Putamen (tissue), 1 donor: ENCODE data around the gene DLG4.
"Not testable (repeated sequence)": the region's sequence is repeated elsewhere in the genome, so short reads cannot be mapped to it uniquely, and the experiment has no call there.

Source experiments
- DNase-seq: peaks from one replicate; pipeline ENCODE4 v3.0.0-alpha.2; 2016; ENCODE audit warnings: low spot score

The DLG4 gene

GRCh38 chr17:7184091-7184488, 35.5 kb downstream of the DLG4 start:
- DNase-seq = no peak

GRCh38 chr17:7183433-7184090, 36.1 kb downstream of the DLG4 start:
- no peak for DNase-seq

GRCh38 chr17:7182101-7182500, 37.5 kb downstream of the DLG4 start:
- not testable (repeated sequence) for DNase-seq

- no peak for DNase-seq
Observed at GRCh38 chr17:7179317-7180254, 40.0 kb downstream of the DLG4 start, which contains the start of gene ASGR1. Gene ASGR1 (minus strand): TSS chr17:7179370. CDS start chr17:7178563, 807 bp downstream.

- no peak for DNase-seq
Observed at GRCh38 chr17:7178973-7179316, 40.7 kb downstream of the DLG4 start.

- no peak for DNase-seq
Observed at GRCh38 chr17:7177954-7178477, 41.6 kb downstream of the DLG4 start.

- DNase-seq = peak; percentile 48
Observed at GRCh38 chr17:7177191-7177953, 42.3 kb downstream of the DLG4 start.

- DNase-seq = no peak
Observed at GRCh38 chr17:7176841-7177190, 42.8 kb downstream of the DLG4 start.

- no peak for DNase-seq
Observed at GRCh38 chr17:7176107-7176840, 43.4 kb downstream of the DLG4 start.

- no peak for DNase-seq
Observed at GRCh38 chr17:7175330-7175733, 44.3 kb downstream of the DLG4 start.

GRCh38 chr17:7174603-7175326, 44.9 kb downstream of the DLG4 start:
- DNase-seq = no peak

- no peak for DNase-seq
Observed at GRCh38 chr17:7173687-7174602, 45.7 kb downstream of the DLG4 start.

GRCh38 chr17:7172522-7173191, 47.0 kb downstream of the DLG4 start:
- not testable (repeated sequence) for DNase-seq

GRCh38 chr17:7169565-7169908, 50.1 kb downstream of the DLG4 start:
- DNase-seq = not testable (repeated sequence)

GRCh38 chr17:7168841-7169564, 50.6 kb downstream of the DLG4 start:
- not testable (repeated sequence) for DNase-seq

- no peak for DNase-seq
Observed at GRCh38 chr17:7167832-7168231, 51.8 kb downstream of the DLG4 start.

GRCh38 chr17:7166873-7167272, 52.8 kb downstream of the DLG4 start:
- no peak for DNase-seq

GRCh38 chr17:7159571-7159970, 60.1 kb downstream of the DLG4 start:
- not testable (repeated sequence) for DNase-seq

GRCh38 chr17:7158424-7158823, 61.2 kb downstream of the DLG4 start:
- DNase-seq = not testable (repeated sequence)
